Measurements from ENCODE around the gene CHST6.
"Not testable (repeated sequence)": the region's sequence is repeated elsewhere in the genome, so short reads cannot be mapped to it uniquely, and the experiment has no call there.

The CHST6 gene

GRCh38 chr16:75433732-75434413 is 61.4 kb downstream of the CHST6 start:
- DNase-seq (ENCODE audit: low spot score), result peak; percentile 76

DNA sequence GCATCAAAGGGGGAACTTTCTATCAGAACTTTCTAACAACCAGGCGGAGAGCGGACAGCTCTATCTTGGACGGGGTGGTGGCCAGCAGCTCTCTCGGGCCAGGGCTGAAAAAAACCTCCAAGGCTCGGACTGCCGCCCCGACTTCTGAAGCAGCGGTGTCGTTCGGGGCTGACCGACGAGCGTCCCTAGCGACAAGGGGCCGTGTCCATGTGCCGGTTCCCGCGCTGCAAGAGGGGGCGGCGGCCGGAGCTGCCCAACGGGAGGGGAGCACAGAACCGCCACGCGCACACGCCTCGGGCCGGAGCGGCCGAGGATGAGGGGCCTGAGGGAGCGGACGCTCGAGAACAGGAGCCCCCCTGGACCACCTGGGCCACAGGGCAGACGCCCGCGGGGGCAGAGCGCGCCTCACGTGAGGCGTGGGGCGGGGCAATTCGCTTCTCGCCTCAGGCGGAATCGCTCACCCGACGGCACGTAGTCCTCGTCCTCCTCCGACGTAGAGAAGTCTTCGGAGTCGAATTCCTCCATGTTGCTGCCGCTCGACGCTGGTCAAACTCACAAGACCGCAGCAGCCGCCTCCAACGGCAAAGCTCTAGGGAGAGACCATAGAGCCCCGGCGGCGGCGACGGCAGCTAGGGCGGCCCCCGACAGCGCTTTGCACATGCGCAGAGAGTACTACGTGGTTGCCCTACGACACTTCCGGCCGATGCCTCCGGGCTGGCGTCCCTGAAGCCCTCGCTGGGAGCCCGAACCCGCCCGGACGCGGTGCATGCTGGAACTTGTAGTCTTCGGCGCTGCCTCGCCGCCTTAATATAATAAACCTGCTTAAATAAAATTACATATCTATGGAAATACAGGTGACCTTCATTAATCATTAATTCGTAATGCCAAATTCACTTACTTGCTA is 62.2 kb downstream of the CHST6 start, which contains the start of gene CFDP1:
CFDP1 (minus strand) TSS at position 676 of the 904 bp plus-strand sequence; CDS start at position 525, 151 bp downstream.
- DNase-seq (ENCODE audit: low spot score), result peak; percentile 94

DNA sequence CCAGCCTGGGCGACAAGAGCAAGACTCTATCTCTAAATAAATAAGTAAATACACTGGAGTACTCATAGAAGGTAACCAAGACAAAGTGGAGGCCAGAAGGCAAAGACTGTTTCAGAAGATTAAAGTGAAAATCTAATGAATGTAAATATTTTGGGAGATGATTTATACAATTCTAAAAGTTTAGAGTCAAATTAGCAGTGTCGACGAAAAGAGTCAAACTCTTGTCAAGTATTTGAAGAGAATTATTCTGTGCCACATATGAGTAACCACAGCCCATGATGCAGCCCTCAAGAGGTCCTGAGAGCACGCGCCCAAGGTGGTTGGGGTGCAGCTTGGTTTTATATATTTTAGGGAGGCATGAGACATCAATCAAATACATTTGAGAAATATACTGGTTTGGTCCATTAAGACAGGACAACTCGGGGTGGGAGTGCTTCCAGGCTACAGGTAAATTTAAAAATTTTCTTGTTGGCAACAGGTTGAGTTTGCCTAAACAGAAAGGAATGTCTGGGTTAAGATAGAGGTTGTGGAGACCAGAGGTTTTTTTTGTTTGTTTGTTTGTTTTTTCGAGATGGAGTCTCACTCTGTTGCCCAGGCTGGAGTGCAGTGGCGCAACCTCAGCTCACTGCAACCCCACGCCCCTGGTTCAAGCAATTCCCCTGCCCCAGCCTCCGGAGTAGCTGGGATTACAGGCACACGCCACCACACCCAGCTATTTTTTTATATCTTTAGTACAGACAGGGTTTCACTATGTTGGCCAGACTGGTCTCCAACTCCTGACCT is 65.4 kb downstream of the CHST6 start:
- no peak for DNase-seq (ENCODE audit: low spot score)

DNA sequence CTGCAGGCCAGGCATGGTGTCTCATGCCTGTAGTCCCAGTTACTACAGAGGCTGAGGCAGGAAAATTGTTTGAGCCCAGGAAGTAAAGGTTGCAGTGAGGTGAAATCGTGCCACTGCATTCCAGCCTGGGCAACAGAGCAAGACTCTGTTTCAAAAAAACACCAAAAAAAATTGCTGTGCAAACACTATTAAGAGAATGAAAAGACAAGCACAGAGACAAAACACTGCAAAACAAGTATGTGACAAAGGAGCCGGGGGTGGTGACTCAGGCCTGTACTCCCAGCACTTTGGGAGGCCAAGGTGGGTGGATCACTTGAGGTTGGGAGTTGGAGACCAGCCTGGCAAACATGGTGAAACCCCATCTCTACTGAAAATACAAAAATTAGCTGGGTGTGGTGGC is 68.7 kb downstream of the CHST6 start:
- DNase-seq (ENCODE audit: low spot score), result not testable (repeated sequence)

- not testable (repeated sequence) for DNase-seq (ENCODE audit: low spot score)
Measured at GRCh38 chr16:75424105-75424762, 71.0 kb downstream of the CHST6 start.

GRCh38 chr16:75423723-75424104 is 71.5 kb downstream of the CHST6 start:
- no peak for DNase-seq (ENCODE audit: low spot score)
